ENCODE data around the gene PSRC1.
"Not testable (repeated sequence)": the region's sequence is repeated elsewhere in the genome, so short reads cannot be mapped to it uniquely, and the experiment has no call there.

PSRC1 gene

GRCh38 chr1:109295712-109296415, 12.9 kb upstream of the PSRC1 start:
- no peak for DNase-seq (ENCODE audit: low spot score)

DNA sequence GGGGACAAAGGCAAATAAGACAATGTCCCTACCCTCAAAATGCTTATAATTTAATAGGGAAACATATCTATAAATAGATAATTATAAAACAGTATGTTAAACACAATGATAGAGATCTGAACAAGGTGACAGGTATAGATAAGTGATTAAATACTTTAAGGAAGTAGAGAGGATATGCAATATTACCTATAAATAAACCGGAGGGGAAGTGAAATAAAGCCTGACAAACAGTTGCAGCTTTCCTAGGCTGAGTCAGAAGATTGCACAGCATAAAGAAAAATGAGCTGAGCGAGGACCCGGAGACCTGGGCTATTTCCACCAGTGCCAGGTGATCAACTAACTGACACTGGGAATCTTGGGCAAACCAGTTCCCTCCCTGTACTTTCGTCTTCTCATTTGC, 11.5 kb upstream of the PSRC1 start:
- no peak for DNase-seq (ENCODE audit: low spot score)

GRCh38 chr1:109293026-109293425, 10.1 kb upstream of the PSRC1 start:
- DNase-seq (ENCODE audit: low spot score): no peak

DNA sequence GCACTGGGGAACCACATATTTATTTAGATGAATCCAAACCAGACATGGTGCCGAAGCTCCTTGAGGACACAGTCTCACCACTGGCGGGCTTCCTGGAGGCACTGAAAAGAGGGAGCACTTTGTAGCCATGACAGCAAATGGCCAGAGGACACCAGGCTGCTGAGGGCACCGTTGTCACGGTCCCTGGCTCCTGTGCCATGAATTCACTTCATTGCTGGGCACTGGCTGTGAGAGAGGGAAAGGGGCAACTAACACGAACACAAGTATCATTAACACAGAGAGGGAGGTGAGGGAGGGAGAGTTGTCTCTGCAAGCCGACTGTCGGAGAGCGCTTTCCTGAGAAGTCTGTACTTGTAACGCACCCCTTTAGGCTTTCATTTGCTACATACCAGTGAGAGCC, 9.4 kb upstream of the PSRC1 start:
- DNase-seq (ENCODE audit: low spot score): no peak

DNA sequence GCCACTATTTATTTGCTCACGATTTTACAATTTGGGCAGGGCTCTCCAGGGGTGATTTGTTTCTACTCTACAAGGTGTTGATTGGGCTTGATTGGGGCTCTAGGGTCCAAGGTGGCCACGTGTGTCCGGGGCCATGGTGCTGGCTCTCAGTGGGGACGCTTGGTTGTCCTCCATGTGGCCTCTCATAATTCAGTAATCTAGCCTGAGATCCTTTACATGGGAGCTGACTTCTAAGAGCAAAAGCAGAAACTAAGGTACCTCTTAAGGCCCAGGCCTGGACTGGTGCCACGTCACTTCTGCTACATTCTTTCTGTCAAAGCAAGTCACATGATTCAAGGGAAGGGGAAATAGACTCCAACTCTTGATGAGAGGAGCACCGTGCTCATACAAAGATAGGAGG, 8.1 kb upstream of the PSRC1 start:
- DNase-seq (ENCODE audit: low spot score): no peak

GRCh38 chr1:109290137-109290536, 7.2 kb upstream of the PSRC1 start:
- no peak for DNase-seq (ENCODE audit: low spot score)

GRCh38 chr1:109286762-109287161, 3.8 kb upstream of the PSRC1 start:
- DNase-seq (ENCODE audit: low spot score): not testable (repeated sequence)

GRCh38 chr1:109283748-109284600, 1.0 kb upstream of the PSRC1 start:
- DNase-seq (ENCODE audit: low spot score): no peak

GRCh38 chr1:109282497-109282951, 421 bp downstream of the PSRC1 start:
- no peak for DNase-seq (ENCODE audit: low spot score)

- DNase-seq (ENCODE audit: low spot score): no peak
These were observed 1.1 kb downstream of the PSRC1 start for GRCh38 chr1:109281680-109282496.

GRCh38 chr1:109280862-109281261, 2.1 kb downstream of the PSRC1 start:
- DNase-seq (ENCODE audit: low spot score): no peak

DNA sequence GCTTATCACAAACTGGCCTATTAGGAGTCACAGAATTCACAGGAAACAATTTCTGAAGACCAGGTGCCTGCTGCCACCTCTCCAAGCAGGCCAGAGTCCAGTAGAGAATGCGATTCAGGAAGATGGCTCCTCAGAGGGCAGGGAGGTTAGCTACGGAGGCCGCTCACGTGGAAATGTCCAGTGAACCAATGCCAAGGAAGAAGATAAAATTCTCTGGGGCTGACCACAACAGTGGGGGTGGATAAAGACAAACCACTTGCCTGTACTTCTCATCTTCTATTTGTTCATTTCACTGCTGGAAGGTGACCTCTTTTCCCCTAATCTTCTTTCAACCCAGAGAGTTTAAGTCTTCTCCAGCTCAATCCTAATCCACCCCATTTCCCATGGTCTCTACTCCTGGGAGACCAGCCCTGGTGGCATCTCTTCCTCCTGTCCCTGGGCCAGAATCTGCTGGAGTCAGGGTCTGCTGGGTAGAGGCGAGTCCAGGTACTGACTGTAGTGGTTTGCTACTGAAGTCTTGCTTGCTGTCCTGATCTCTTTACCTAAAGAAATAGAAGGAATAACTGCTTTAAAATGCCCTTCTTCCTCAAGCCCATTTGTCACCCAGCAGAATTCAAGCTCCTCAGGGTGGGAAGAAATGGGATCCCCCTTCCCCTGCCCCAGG, 3.2 kb downstream of the PSRC1 start:
- no peak for DNase-seq (ENCODE audit: low spot score)

DNA sequence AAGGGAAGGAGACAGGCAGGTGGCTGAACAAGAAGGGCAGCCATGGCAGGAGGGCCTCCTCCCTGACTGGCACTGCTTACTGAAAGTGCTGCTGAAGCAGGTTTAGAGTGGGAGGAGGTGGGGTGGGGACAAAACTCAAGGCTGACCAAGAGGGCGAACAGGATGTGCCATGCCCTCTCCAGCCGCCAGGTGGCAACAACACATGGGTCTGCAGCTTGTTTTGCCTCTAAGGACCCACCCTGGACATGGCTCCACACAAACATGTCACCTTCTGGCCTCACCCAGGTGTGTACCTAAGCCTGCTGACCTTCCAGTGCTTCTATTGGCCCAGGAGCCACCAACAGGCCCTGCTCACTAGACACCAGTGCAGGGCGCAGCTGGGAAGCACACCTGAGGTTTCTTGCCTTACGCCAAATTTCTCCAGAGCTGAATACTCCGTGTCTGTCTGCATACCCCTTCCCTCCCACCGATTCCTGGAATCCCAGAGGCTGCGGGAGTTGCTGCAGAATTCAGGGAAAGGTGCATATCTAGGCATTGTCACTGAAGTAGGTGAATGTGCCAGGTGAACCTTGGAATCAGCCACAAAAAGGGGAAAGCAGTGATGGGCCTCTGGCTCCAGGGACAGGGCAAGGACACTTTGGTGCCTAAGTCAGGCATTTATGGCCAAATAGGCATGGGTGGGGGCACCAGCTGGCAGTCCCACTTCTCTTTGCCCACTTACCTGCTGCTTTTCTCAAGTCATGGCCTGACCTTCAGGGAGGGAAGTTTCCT, 5.3 kb downstream of the PSRC1 start:
- peak; percentile 90 for DNase-seq (ENCODE audit: low spot score)

- no peak for DNase-seq (ENCODE audit: low spot score)
These were observed 7.1 kb downstream of the PSRC1 start for GRCh38 chr1:109275706-109276345.

- peak; percentile 75 for DNase-seq (ENCODE audit: low spot score)
These were observed 8.1 kb downstream of the PSRC1 start for GRCh38 chr1:109274533-109275476.

DNA sequence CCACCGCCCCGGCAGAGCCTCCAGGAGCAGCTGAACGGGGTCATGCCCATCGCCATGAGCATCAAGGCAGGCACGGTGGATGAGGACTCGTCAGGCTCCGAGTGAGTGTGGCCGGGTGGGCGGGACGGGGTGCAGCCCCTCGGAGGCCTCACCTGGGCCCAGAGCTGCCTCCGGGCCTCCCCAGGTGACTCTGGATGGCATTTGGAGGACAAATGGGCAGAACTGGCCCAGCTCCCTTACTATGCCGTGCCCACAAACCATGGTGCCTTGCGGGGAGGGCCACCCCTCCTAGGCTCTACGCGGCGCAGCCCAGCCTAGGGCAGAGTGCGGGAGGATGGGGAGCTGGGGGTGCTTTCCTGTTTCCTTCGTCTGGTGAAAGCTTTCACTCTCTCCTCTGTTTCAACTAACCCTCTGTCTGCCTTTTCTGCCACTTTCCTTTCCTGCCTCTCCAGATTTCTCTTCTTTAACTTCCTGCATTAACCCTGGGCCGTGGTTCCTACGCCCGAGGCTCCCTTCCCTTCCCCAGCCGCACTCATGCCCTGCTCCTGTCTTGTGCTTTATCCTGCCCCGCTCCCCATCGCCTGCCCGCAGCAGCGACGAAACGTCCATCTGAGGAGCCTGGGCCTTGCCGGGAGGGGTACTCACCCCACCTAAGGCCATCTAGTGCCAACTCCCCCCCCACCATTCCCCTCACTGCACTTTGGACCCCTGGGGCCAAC, 9.2 kb downstream of the PSRC1 start:
- no peak for DNase-seq (ENCODE audit: low spot score)

DNA sequence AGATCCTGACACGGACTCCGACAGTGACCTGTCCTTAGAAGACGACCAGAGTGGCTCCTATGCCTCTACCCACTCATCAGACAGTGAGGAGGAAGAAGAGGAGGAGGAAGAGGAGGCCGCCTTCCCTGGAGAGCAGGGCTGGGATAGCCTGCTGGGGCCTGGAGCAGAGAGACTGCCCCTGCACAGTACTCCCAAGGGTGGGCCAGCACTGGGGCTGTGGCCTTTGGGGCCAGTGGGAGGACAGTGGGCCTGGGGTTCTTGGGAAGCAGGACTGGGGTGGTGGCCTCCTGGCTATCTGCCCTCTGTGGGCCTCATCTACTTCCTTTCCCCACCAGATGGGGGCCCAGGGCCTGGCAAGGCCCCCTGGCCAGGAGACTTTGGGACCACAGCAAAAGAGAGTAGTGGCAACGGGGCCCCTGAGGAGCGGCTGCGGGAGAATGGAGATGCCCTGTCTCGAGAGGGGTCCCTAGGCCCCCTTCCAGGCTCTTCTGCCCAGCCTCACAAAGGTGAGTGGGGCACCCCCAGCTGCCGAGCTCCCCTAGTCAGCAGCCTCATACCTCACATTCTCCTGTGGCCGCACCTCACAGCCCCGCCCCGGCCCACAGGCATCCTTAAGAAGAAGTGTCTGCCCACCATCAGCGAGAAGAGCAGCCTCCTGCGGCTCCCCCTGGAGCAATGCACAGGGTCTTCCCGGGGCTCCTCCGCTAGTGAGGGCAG, 10.0 kb downstream of the PSRC1 start:
- no peak for DNase-seq (ENCODE audit: low spot score)
